Ectodermal cell (in vitro differentiated cells): Measurements from ENCODE around the gene KRTAP10-1.
"Not testable (repeated sequence)": the region's sequence is repeated elsewhere in the genome, so short reads cannot be mapped to it uniquely, and the experiment has no call there.

Source experiments
- H3K27ac ChIP-seq: 2 replicates; pipeline ENCODE4 v1.7.0; 2013; ENCODE audit warnings: mild to moderate bottlenecking, low read depth, low read length; ENCODE audit not compliant: insufficient read depth, poor library complexity, severe bottlenecking
- H3K27me3 ChIP-seq: 2 replicates; pipeline ENCODE4 v1.7.0; 2013; ENCODE audit warnings: mild to moderate bottlenecking, low read length; ENCODE audit not compliant: insufficient read depth, control insufficient read depth, poor library complexity, severe bottlenecking
- H3K36me3 ChIP-seq: one replicate; pipeline ENCODE4 v1.7.0; 2013; ENCODE audit warnings: low read length; ENCODE audit not compliant: control insufficient read depth, insufficient read depth
- H3K4me1 ChIP-seq: one replicate; pipeline ENCODE4 v1.7.0; 2013; ENCODE audit warnings: low read length; ENCODE audit not compliant: control insufficient read depth, insufficient read depth
- H3K4me3 ChIP-seq: 2 replicates; pipeline ENCODE4 v1.7.0; 2013; ENCODE audit warnings: low read depth, low read length, control low read depth; ENCODE audit not compliant: insufficient read depth
- H3K9me3 ChIP-seq: 2 replicates; pipeline ENCODE4 v1.7.0; 2013; ENCODE audit warnings: mild to moderate bottlenecking, low read length, moderate library complexity; ENCODE audit not compliant: control insufficient read depth
- WGBS, 2 experiments: methylation state at CpG; one replicate each; pipeline ENCODE4 v1.1.7; 2013; ENCODE audit warnings: missing lambda C conversion rate in 2 of 2; 5-methylcytosine and 5-hydroxymethylcytosine counted together

KRTAP10-1 gene

GRCh38 chr21:44579056-44579832 is 39.2 kb upstream of the KRTAP10-1 start:
- Histone ChIP-seq H3K4me1 (peaks cover 9% of the 10 kb centered on the region), H3K4me3 (no peak overlapping the region)
- 89 to 90% methylated on average over 22 of the region's 22 CpGs for WGBS, 2 experiments

GRCh38 chr21:44578371-44579055 is 38.5 kb upstream of the KRTAP10-1 start:
- peaks cover 6% of the 10 kb centered on the region for H3K4me1 ChIP-seq
- no peaks in the 10 kb centered on the region for H3K27me3 ChIP-seq
- no peak overlapping the region for H3K4me3 ChIP-seq
- 95% methylated on average over 17 of the region's 17 CpGs for WGBS, 2 experiments
- no peaks in the 10 kb centered on the region for H3K9me3 ChIP-seq
- H3K27ac ChIP-seq: no peak overlapping the region
- no peaks in the 10 kb centered on the region for H3K36me3 ChIP-seq

More at GRCh38 chr21:44579056-44579832, 39.2 kb upstream of the KRTAP10-1 start:
- Histone ChIP-seq H3K9me3 (no peaks in the 10 kb centered on the region), H3K27me3 (no peaks in the 10 kb centered on the region), H3K36me3 (no peaks in the 10 kb centered on the region), H3K27ac (no peak overlapping the region)

- H3K27ac ChIP-seq: no peak overlapping the region
- no peaks in the 10 kb centered on the region for H3K36me3 ChIP-seq
- 96 to 98% methylated on average over 8 to 10 of the region's 10 CpGs for WGBS, 2 experiments
- no peaks in the 10 kb centered on the region for H3K27me3 ChIP-seq
- no peaks in the 10 kb centered on the region for H3K9me3 ChIP-seq
- no peak overlapping the region for H3K4me3 ChIP-seq
- peaks cover 6% of the 10 kb centered on the region for H3K4me1 ChIP-seq
Observed at GRCh38 chr21:44576025-44576420, 36.0 kb upstream of the KRTAP10-1 start.

- Histone ChIP-seq H3K4me3 (no peak overlapping the region), H3K27me3 (no peaks in the 10 kb centered on the region), H3K27ac (no peak overlapping the region), H3K9me3 (no peaks in the 10 kb centered on the region), H3K36me3 (no peaks in the 10 kb centered on the region), H3K4me1 (peaks cover 6% of the 10 kb centered on the region)
- WGBS, 2 experiments: 94 to 95% methylated on average over 20 of the region's 20 CpGs
Observed at GRCh38 chr21:44575307-44576024, 35.5 kb upstream of the KRTAP10-1 start.

- no peaks in the 10 kb centered on the region for H3K9me3 ChIP-seq
- no peaks in the 10 kb centered on the region for H3K27me3 ChIP-seq
- H3K4me3 ChIP-seq: no peak overlapping the region
- H3K27ac ChIP-seq: no peak overlapping the region
- H3K4me1 ChIP-seq: peaks cover 6% of the 10 kb centered on the region
- 72% methylated on average over 21 of the region's 21 CpGs for WGBS, 2 experiments
- no peaks in the 10 kb centered on the region for H3K36me3 ChIP-seq
Observed at GRCh38 chr21:44574457-44575306, 34.7 kb upstream of the KRTAP10-1 start.

- not testable (repeated sequence) for H3K36me3 ChIP-seq, H3K27me3 ChIP-seq, H3K4me3 ChIP-seq, H3K9me3 ChIP-seq, H3K27ac ChIP-seq, H3K4me1 ChIP-seq
- WGBS, 2 experiments: 85 to 88% methylated on average over 21 to 22 of the region's 25 CpGs
Observed at GRCh38 chr21:44573630-44574456, 33.8 kb upstream of the KRTAP10-1 start, which contains the start of gene KRTAP10-4. KRTAP10-4 (plus strand) TSS chr21:44573729; CDS start chr21:44573759, 30 bp downstream.

GRCh38 chr21:44572959-44573583 is 33.1 kb upstream of the KRTAP10-1 start:
- Histone ChIP-seq H3K27ac (no peak overlapping the region), H3K4me1 (peaks cover 6% of the 10 kb centered on the region), H3K36me3 (no peaks in the 10 kb centered on the region), H3K4me3 (no peak overlapping the region), H3K9me3 (no peaks in the 10 kb centered on the region), H3K27me3 (no peaks in the 10 kb centered on the region)
- WGBS, 2 experiments: 92 to 93% methylated on average over 15 of the region's 15 CpGs

GRCh38 chr21:44571844-44572782 is 32.1 kb upstream of the KRTAP10-1 start:
- H3K27me3 ChIP-seq: no peaks in the 10 kb centered on the region
- H3K4me1 ChIP-seq: peaks cover 6% of the 10 kb centered on the region
- H3K27ac ChIP-seq: no peak overlapping the region
- no peaks in the 10 kb centered on the region for H3K36me3 ChIP-seq
- H3K9me3 ChIP-seq: no peaks in the 10 kb centered on the region
- WGBS, 2 experiments: 93 to 94% methylated on average over 40 of the region's 40 CpGs
- no peak overlapping the region for H3K4me3 ChIP-seq
